GM10847 (cell line): ENCODE results near the gene ZNF414.

ENCODE experiments used
- POLR2A ChIP-seq: IDR thresholded peaks from 2 replicates; pipeline ENCODE4 v1.6.1; 2011; ENCODE audit not compliant: insufficient read length; ENCODE audit errors: extremely low read depth

Gene ZNF414

GRCh38 chr19:8503510-8503909 lies 10.5 kb downstream of the ZNF414 start:
- no peak for TF ChIP-seq POLR2A

GRCh38 chr19:8501981-8502380 lies 12.0 kb downstream of the ZNF414 start:
- no peak for TF ChIP-seq POLR2A

GRCh38 chr19:8501516-8501915 lies 12.5 kb downstream of the ZNF414 start:
- no peak for TF ChIP-seq POLR2A

GRCh38 chr19:8500158-8500557 lies 13.8 kb downstream of the ZNF414 start:
- no peak for TF ChIP-seq POLR2A

DNA sequence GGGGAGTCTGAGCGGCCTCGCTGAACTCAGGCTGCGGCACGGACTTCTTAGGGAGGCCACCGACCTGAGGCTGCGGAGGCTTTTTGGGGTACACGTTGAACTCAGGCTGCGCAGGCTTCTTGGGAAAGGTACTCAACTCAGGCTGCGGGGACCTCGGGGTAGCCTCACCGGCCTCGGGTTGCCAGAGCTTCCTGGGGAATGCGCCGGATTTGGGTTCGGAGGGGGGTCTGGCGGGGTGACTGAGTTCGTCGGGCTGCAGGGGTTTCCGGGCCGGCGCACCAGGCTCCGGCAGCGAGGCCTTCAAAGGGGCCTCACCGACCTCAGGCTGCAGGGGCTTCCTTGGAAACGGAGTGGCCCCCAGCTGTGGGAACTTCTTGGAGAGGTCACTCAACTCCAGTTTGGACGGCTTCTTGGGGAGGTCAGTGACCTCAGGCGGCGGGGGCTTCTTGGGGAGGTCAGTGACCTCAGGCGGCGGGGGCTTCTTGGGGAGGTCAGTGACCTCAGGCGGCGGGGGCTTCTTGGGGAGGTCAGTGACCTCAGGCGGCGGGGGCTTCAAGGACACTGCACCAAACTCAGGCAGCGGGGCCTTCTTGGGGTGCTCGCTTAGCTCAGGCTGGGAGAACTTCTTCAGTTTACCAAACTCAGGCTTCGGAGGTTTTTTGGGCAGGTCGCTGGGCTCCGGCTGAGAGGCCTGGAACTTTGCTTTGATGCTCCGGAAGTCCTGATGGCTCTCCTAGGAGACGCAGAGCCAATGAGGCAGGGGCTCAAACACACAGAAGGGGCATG lies 14.7 kb downstream of the ZNF414 start:
- TF ChIP-seq POLR2A = no peak

- no peak for TF ChIP-seq POLR2A
Observed at GRCh38 chr19:8498295-8498694, 15.7 kb downstream of the ZNF414 start.

DNA sequence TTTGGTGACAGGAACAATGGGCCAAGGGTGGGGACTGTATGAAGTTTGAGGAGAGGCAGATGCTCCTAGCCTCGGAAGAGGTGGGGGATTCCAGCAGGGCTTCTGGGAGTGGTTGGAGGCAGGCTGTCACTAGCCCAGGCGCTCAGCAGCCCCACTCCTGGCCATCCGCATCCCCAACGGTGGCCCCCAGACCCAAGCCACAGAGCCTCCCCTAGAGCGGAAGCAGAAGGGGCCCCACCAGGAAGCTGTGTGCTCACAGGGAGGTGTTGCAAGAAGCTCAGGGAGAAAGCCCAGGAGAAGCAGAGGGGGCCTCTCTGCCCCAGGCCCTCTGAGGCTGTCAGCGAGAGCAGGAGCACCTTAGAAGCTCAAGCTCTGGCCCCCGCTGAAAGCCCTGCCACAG lies 19.8 kb downstream of the ZNF414 start:
- TF ChIP-seq POLR2A = no peak

DNA sequence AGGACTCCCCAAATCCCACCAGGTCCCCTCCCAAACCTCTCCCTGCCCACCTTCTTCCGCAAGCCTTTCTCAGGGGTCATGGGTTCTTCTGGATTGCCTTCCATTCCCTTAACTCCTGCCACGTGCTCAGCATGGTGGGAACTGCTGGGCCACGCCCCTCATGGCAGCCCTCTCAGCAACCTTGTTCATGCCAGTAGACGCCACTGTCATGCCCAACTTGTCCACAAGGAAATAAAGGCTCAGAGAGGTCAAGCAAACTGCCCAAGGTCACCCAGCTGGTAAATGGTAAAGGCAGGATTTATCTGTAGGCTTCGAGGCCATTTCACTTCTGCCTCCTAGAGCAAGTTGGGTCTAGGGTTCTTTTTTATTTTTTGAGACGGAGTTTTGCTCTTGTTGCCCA lies 22.4 kb downstream of the ZNF414 start:
- no peak for TF ChIP-seq POLR2A

DNA sequence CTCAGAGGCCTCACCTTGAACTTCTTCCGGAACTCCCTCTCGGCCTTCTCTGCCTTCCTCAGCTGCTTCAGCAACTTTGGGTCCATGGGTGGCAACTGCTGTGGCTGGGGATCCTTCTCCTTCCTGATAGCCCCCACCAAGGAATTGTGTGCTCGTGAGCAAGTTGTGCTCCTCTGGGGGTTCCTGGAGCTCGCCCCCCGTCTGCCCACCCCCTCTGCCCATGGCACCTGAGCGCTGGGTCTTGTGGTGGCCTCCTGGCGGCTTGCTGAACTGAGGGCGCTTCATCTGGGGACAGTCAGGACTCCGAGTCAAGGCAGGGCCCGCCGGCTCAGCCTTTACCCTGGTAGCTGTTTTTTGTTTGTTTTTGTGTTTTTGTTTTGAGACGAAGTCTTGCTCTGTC lies 23.1 kb downstream of the ZNF414 start:
- no peak for TF ChIP-seq POLR2A

- no peak for TF ChIP-seq POLR2A
Observed at GRCh38 chr19:8490395-8490760, 23.6 kb downstream of the ZNF414 start.

- TF ChIP-seq POLR2A = no peak
Observed at GRCh38 chr19:8489561-8490394, 24.2 kb downstream of the ZNF414 start.

GRCh38 chr19:8488365-8488764 lies 25.6 kb downstream of the ZNF414 start:
- no peak for TF ChIP-seq POLR2A

DNA sequence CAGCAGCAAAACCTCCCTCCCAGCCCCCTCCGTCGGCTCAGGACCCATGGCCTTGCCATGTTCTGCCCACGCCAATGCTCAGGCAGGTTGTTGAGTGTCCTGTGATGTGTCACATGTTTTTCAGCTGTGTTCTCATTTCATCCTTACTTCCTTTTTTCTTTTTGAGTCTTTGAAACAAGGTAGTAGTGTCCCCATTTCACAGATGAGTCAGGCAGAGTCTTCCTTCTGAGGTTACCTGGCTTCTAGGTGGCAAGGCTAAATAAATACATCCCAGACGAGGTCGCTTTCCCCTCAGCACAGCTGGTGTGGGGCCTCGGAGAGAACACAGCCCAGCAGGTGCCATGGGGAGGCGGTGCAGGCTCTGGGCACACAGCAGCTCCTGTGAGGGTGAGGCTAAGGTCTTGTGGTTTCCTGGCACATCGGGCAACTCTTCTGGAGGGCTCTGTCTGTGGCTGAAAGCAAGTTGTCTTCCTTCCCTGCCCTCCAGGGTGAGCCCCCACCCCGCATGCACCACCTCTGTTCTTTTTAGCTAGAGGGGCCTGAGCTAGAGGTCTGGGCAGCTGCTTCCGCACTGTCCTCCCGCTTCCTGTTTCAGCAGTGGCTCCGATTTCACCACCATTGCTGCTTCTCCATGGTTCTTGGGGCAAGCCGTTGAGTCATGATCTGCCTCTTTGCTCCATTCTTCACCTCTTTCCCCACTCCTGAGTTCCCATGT lies 26.7 kb downstream of the ZNF414 start:
- TF ChIP-seq POLR2A = no peak

DNA sequence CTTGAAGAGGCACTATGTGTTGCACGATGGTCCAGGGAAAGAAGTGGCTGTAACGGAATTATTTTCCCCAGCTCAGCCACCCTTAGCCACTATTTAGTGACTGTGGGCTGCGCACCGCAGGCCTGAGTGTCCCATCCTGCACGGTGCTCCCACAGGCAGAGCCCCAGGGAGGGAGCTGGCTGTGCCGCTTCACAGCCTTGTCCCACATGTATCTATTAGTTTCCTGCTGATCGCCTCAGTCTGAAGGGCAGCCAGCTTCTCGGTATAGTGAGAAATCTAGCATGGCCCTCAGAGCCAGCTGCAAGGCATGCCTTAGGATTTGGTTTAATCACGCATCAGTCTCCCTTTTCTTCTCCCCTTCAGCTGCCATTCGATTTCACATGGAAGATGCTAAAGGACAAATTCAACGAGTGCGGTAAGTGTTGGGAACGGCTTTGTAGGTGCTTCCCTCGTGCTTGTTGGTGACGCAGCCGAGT lies 27.3 kb downstream of the ZNF414 start:
- TF ChIP-seq POLR2A = no peak

DNA sequence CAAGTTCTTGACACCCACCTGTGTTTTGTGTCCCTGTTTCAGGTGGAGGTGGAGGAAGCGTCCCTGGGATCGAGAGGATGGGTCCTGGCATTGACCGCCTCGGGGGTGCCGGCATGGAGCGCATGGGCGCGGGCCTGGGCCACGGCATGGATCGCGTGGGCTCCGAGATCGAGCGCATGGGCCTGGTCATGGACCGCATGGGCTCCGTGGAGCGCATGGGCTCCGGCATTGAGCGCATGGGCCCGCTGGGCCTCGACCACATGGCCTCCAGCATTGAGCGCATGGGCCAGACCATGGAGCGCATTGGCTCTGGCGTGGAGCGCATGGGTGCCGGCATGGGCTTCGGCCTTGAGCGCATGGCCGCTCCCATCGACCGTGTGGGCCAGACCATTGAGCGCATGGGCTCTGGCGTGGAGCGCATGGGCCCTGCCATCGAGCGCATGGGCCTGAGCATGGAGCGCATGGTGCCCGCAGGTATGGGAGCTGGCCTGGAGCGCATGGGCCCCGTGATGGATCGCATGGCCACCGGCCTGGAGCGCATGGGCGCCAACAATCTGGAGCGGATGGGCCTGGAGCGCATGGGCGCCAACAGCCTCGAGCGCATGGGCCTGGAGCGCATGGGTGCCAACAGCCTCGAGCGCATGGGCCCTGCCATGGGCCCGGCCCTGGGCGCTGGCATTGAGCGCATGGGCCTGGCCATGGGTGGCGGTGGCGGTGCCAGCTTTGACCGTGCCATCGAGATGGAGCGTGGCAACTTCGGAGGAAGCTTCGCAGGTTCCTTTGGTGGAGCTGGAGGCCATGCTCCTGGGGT lies 28.2 kb downstream of the ZNF414 start:
- TF ChIP-seq POLR2A = no peak
